HG02973 (cell line): ENCODE measurements around the gene CHURC1.

Experiments used
- ATAC-seq: cut with Tn5 transposase; IDR thresholded peaks from one replicate; pipeline ENCODE4 v1.9.1; 2021; ENCODE audit warnings: moderate library complexity; ENCODE audit not compliant: unreplicated experiment

The CHURC1 gene

DNA sequence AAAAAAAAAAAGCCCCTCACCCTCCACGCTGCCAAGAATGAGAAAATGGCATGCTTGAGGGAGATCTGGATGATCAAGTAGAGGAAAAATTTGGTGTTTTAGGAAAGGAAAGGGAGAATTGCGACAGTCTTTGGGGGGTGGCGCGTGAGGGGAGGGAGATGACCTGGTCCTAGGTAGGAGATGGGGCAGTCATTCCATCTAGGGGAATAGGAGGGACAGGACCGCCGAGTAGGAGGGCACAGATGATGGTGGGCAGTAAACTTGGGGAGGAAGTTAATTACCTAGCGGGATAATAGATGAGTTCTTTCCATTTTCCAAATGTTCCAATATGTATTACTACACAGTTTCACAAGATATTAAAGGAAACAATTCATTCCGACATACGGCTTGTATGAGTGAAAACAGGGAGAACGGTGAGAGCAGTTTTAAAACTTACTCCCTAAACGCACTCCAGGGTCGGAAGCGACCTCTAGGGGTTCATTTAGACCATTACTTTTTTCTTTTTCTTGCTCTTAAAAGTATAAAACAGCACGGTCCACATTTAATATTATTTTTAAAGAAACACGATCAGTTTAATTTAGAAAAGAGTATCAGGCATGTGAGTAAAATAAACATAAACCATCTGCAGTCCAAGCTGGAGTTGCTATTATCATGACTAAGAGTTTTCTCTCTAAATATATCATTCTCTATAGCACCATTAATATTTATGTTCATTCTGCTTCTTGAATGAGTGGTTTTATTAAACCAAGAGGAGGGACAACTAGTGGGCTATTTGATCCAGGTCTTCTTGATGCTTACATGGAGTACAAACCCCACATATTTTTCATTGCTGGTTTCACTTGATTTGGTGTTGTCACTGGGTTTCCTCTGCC is 69.4 kb downstream of the CHURC1 start:
- ATAC-seq = no peak
